Rectal smooth muscle tissue (tissue), 1 donor: ENCODE data around the gene ARMH4.
"Not testable (repeated sequence)": the region's sequence is repeated elsewhere in the genome, so short reads cannot be mapped to it uniquely, and the experiment has no call there.

Experiments
- H3K27ac ChIP-seq: one replicate; pipeline ENCODE4 v1.7.0; 2013; ENCODE audit warnings: low read depth, low read length, inconsistent platforms
- H3K27me3 ChIP-seq: one replicate; pipeline ENCODE4 v1.7.0; 2013; ENCODE audit warnings: low read length; ENCODE audit not compliant: control insufficient read depth, insufficient read depth
- H3K36me3 ChIP-seq: one replicate; pipeline ENCODE4 v1.7.0; 2013; ENCODE audit warnings: low read length; ENCODE audit not compliant: control insufficient read depth, insufficient read depth
- H3K4me1 ChIP-seq: one replicate; pipeline ENCODE4 v1.7.0; 2013; ENCODE audit warnings: low read length; ENCODE audit not compliant: control insufficient read depth, insufficient read depth
- H3K4me3 ChIP-seq: one replicate; pipeline ENCODE4 v1.7.0; 2013; ENCODE audit warnings: low read length
- H3K9ac ChIP-seq: one replicate; pipeline ENCODE4 v1.7.0; 2013; ENCODE audit warnings: low read length

ARMH4 gene

DNA sequence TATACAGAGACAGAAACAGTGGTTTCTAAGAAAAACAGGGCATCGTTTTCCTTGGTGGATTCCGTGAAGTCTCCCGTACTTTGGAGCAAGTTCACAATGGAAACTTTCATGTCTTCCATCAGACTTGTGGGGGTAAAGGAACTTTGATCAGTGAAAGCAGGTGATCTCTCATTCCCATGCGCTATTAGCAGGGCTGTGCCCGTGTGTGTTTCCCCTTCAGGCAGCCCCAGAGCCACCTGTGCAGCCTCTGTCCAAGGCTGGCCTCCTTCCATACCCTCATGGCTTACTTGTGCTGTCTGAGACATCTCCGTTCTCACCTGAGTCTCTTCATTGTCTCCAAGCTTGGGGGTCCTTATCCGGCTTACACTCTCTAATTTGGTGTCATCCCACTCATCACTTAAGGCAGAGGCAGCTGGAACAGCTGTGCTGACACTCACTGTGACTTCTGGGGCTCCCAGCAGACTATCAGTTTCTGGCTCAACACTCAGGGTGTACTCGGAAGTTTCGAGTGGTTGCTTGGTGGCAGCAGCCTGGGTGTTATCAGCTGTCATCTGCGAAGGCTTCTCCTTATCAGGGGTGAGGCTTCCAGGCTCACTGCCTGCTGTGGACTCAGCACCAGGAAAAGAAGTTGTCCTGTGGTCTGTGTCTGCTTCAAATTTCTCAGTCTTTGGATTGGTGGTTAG, 13.8 kb downstream of the ARMH4 start:
- Histone ChIP-seq H3K4me1 (no peaks in the 10 kb centered on the region), H3K27ac (no peak overlapping the region), H3K27me3 (no peaks in the 10 kb centered on the region), H3K9ac (no peak overlapping the region), H3K4me3 (no peak overlapping the region), H3K36me3 (no peaks in the 10 kb centered on the region)

DNA sequence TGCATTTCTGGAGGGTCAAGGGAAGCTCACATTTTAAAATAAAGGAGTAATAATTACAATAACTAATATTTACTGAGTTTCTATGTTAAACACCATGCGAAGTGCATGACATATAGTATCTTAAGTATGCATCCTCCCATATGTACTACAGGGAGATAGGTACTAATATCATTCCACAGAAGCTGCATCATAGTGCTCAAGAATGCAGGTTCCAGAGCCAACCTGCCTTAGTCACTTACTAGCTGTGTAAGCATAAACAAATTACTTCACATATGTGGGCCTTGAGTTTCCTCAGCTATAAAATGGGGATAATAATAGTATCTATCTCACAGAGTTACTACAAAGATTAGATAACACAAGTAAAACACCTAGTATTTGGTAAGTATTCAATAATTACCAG, 18.3 kb downstream of the ARMH4 start:
- Histone ChIP-seq H3K4me1 (no peaks in the 10 kb centered on the region), H3K4me3 (no peak overlapping the region), H3K36me3 (no peaks in the 10 kb centered on the region), H3K27me3 (no peaks in the 10 kb centered on the region), H3K27ac (no peak overlapping the region), H3K9ac (no peak overlapping the region)

DNA sequence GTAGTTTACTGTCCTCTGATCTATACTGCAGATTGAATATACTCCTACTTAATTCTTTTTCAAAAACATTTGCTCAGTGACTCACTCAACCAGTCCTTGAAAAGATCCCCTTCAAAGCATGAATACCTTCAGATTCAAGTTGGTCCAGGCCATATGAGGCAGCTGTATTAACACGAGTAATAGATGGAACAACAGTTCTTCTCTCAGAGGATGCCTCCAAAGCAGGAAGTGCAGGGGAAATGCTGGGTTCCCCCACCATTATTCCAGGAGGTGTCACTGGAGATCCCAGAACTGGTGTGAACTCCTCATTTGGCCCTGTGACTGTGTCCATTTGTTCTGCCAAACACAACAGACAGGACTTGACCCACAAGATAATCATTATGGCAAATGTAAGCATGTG, 20.6 kb downstream of the ARMH4 start:
- H3K27me3 ChIP-seq: no peaks in the 10 kb centered on the region
- H3K9ac ChIP-seq: no peak overlapping the region
- no peak overlapping the region for H3K4me3 ChIP-seq
- no peaks in the 10 kb centered on the region for H3K36me3 ChIP-seq
- no peak overlapping the region for H3K27ac ChIP-seq
- no peaks in the 10 kb centered on the region for H3K4me1 ChIP-seq

DNA sequence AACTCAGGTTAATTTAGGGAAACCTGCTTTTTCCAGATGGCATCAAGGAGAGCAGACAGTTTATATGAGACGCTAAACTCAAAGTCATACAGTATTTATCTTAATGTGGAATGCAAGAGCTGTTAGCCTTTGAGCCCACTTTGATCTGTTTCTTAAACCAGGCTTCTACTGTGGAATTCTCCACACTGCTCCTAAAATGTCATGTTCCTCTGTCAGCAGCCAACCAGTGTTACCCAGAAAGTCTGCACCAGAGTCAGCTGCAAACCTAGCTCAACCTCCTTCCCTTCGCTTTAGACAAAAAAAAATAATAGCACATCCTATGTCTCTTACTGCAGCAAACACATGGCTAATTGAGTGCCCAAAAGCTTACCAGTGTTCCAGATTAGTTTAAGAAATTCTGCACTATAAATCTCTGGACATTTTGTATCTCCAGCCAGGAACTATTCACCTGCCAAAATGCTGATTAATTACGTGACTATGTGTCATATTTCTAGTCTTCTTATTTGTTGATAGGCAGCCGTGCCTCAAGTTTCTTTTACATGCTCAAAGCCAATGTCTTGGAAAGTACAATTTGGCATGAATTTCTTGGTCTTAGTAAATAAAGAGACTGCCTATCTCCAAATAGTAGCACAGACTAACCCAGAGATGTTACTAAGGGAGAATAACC, 21.8 kb downstream of the ARMH4 start:
- H3K27ac ChIP-seq: no peak overlapping the region
- H3K27me3 ChIP-seq: no peaks in the 10 kb centered on the region
- no peaks in the 10 kb centered on the region for H3K36me3 ChIP-seq
- H3K4me1 ChIP-seq: no peaks in the 10 kb centered on the region
- no peak overlapping the region for H3K9ac ChIP-seq
- H3K4me3 ChIP-seq: no peak overlapping the region

DNA sequence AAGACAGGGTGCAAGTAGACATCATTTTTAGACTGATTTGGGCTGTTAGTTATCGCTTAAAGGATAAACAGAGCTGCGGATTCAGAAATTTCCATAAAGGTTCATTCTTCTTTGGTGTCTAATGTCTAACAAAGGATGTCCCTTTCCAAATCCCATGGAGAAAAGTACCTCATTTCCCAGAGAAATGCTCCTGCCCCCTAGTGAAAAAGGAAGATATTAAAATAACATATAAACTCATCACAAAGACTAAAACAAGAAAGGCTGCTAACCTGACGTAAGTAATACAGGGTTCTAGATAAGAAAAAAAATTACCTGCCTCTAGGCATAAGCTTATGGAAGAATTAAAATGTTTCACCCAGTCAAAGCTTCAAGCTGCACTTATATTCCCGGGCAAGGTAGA, 22.8 kb downstream of the ARMH4 start:
- Histone ChIP-seq H3K36me3 (no peaks in the 10 kb centered on the region), H3K4me1 (no peaks in the 10 kb centered on the region), H3K27ac (no peak overlapping the region), H3K27me3 (no peaks in the 10 kb centered on the region), H3K9ac (no peak overlapping the region), H3K4me3 (no peak overlapping the region)

DNA sequence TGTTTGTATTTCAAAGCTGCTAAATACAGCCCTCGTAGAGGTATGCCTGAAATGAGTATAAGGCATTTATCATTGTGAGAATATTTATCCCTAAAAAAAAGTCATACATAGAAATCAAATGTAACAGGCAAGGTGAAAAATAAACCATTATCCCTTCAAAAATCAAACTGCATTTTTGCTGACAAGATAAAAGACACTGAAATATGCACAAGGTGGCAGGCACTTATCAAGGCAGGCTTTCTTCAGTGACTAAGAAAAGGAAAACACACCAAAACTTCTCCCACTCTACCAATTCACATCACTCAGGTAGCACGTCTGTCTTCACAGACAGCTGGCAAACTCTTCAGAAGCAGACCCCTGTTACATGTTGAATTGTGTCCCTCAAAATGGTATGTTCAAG, 23.6 kb downstream of the ARMH4 start:
- no peaks in the 10 kb centered on the region for H3K4me1 ChIP-seq
- no peak overlapping the region for H3K27ac ChIP-seq
- no peak overlapping the region for H3K4me3 ChIP-seq
- H3K36me3 ChIP-seq: no peaks in the 10 kb centered on the region
- no peak overlapping the region for H3K9ac ChIP-seq
- no peaks in the 10 kb centered on the region for H3K27me3 ChIP-seq

DNA sequence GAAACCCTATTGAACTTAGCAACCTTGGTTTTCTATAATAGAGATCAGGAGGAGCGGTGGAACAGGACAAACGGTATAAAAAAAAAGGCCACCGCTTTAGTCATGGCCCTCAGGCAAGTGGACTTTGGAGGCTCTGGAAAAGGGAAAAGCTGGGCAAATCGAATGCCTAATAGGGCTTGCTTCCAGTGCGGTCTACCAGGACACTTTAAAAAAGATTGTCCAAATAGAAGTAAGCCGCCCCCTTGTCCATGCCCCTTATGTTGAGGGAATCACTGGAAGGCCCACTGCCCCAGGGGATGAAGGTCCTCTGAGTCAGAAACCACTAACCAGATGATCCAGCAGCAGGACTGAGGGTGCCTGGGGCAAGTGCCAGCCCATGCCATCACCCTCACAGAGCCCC, 29.5 kb downstream of the ARMH4 start:
- H3K27me3 ChIP-seq, H3K4me1 ChIP-seq, H3K9ac ChIP-seq, H3K27ac ChIP-seq, H3K4me3 ChIP-seq, H3K36me3 ChIP-seq: not testable (repeated sequence)

DNA sequence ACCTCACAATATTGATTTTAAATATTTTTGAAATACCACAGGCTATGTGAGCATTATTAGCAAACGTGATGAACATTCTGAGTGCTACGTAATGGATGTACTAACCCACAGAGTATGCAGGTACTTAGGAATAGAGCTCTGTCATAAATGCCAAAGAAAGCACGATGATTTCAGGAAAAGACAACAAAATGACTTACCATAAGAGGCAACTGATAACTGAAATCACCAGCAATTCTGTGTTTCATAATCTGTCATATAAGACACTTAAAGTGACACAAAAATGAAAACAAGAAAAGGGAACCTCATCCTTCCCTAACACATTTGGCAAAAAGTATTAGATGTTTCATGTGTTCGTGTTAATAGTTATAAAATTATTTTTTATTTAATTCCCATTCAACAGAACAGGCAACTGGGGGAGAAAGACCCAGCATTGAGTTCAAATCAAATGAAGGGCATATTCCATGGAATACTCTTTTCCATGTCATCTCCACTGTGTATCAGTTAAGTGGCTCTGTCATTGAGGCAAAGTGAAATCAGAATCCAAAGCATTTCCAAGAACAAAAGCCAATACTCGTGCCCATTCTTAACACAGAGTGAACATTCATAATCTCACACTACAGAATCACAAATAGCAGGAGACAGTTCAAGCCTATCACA, 30.4 kb downstream of the ARMH4 start:
- no peaks in the 10 kb centered on the region for H3K4me1 ChIP-seq
- H3K4me3 ChIP-seq: no peak overlapping the region
- H3K36me3 ChIP-seq: no peaks in the 10 kb centered on the region
- no peak overlapping the region for H3K9ac ChIP-seq
- no peak overlapping the region for H3K27ac ChIP-seq
- no peaks in the 10 kb centered on the region for H3K27me3 ChIP-seq

DNA sequence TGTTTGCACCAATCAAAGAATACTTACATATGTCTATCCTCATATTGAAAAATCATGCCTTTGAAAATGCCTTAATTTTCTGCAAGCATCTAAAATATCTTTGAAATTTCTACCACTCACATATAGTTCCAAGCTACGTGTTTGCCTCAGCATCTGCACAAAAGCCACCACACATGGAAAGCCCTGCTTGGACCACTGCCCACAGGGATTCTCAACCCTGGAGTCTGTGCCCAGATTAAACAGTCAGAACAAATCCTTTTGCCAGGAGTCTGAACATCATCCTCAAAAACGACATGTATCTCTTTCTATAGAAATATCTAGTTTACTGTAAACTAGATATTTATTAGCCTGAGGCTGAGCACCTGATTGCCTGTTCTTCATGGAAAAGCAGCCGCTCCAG, 32.6 kb downstream of the ARMH4 start:
- H3K9ac ChIP-seq: no peak overlapping the region
- no peaks in the 10 kb centered on the region for H3K36me3 ChIP-seq
- no peak overlapping the region for H3K27ac ChIP-seq
- no peak overlapping the region for H3K4me3 ChIP-seq
- H3K27me3 ChIP-seq: no peaks in the 10 kb centered on the region
- no peaks in the 10 kb centered on the region for H3K4me1 ChIP-seq

DNA sequence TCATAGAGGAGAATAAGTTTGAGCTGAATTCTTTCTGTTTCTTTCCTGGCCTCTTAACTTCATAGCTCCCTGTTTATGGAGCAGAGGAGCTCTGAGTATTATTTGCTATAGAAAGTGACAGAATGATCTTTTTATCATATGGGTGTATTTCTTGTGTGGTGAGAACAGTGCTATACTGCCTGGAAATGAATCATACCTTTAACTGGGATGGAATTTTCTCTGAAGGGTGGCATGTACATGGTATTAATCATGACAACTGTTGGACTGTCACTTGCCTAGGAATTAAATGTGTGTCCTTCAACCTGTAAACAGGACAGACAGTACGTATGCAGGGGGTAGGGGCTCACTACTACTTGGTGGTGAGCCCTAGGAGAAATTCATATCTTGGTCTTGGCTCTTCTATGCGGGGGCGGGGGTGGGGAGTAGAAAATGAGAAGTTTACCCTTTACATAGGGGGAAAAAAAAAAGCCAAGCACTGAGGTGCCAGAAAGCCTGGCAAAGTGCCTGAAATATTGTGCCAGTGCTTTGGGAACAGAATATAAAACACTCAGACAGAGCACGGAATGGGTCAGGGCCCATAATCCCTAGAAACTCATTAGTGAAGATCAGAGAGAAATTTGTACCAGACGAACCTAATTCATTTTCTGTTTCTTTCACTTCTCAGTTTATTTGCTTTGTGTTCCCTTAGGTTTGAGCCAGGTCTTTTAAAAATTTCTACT, 33.8 kb downstream of the ARMH4 start:
- no peaks in the 10 kb centered on the region for H3K27me3 ChIP-seq
- no peak overlapping the region for H3K27ac ChIP-seq
- H3K4me1 ChIP-seq: no peaks in the 10 kb centered on the region
- H3K36me3 ChIP-seq: no peaks in the 10 kb centered on the region
- no peak overlapping the region for H3K4me3 ChIP-seq
- no peak overlapping the region for H3K9ac ChIP-seq

DNA sequence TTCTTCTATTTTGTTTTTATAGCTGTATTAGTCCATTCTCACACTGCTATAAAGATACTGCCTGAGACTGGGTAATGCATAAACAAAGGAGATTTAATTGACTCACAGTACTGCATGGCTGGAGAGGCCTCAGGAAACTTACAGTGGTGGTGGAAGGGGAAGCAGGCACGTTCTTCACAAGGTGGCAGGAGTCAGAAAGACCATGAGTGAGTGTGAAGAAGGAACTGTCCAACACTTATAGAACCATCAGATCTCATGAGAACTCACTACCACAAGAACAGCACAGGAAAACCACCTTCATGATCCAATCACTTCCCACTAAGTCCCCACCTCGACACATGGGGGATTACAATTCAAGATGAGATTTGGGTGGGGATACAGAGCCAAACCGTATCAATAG, 42.3 kb downstream of the ARMH4 start:
- Histone ChIP-seq H3K27me3 (no peaks in the 10 kb centered on the region), H3K36me3 (no peaks in the 10 kb centered on the region), H3K9ac (no peak overlapping the region), H3K4me3 (no peak overlapping the region), H3K4me1 (no peaks in the 10 kb centered on the region), H3K27ac (no peak overlapping the region)

DNA sequence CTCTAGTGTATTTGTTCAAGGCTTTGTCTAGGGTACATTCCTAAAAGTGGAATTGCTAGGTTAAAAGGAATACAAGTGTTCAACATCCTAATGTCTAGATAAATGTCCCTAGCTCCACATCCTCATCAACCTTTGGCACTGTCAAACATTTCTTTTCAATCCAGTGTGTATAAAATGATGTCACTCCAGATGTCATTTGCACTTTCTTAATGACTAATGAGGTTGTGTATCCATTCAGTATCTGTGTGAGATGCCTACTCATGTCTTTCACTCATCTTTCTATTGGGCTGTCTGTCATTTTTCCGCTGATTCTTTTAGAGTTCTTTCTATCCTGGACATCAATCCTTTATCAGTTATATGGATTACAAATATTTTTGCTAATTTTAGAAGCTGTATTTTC, 43.3 kb downstream of the ARMH4 start:
- Histone ChIP-seq H3K36me3 (no peaks in the 10 kb centered on the region), H3K9ac (no peak overlapping the region), H3K27ac (no peak overlapping the region), H3K27me3 (no peaks in the 10 kb centered on the region), H3K4me1 (no peaks in the 10 kb centered on the region), H3K4me3 (no peak overlapping the region)
